Prostate gland (tissue), 2 donors: ENCODE data around the gene REN.

Source experiments
- POLR2A ChIP-seq: fragments of 450-650 bp; IDR thresholded peaks from one replicate; pipeline ENCODE4 v1.6.1; 2016; ENCODE audit warnings: antibody characterized with exemption, mild to moderate bottlenecking
- POLR2AphosphoS5 ChIP-seq: sonication (generic); formaldehyde crosslinking; IDR thresholded peaks from one replicate; pipeline ENCODE4 v1.6.1; 2017; ENCODE audit warnings: antibody characterized with exemption
- TF ChIP-seq, protein P1 (sequence below), 4 experiments: fragments of 200-600 bp in 2 of 4; fragments of 450-650 bp in 2 of 4; sonication (generic) in 2 of 4; IDR thresholded peaks; 1 replicate in 3 of 4; 2 replicates in 1 of 4; pipeline ENCODE4 v1.5.1; 2016 to 2019; ENCODE audit warnings: antibody characterized with exemption in 4 of 4, mild to moderate bottlenecking in 2 of 4, moderate library complexity in 2 of 4

DNA sequence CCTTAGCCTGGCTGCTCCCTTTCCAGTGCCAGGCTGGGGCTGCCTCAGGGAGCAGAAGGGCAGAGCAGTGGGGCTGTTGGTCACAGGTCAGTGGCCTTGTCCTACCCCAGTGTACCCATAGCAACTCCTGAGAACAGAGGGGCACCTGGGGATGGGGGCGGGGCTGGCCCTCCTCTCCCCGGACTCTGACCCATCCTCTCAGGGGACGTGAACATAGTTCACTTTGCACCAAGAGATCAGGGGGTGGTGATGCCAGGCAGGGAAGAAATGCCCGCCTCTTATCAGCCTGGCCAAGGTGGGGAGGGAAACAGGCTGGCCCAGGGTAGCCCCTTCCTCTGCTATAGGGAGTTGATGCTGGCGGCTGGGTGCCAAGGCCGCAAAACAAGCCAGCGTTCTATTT, 19.2 kb downstream of the REN start:
- TF ChIP-seq POLR2A (no peak), POLR2AphosphoS5 (no peak)
- TF ChIP-seq, protein P1, sequence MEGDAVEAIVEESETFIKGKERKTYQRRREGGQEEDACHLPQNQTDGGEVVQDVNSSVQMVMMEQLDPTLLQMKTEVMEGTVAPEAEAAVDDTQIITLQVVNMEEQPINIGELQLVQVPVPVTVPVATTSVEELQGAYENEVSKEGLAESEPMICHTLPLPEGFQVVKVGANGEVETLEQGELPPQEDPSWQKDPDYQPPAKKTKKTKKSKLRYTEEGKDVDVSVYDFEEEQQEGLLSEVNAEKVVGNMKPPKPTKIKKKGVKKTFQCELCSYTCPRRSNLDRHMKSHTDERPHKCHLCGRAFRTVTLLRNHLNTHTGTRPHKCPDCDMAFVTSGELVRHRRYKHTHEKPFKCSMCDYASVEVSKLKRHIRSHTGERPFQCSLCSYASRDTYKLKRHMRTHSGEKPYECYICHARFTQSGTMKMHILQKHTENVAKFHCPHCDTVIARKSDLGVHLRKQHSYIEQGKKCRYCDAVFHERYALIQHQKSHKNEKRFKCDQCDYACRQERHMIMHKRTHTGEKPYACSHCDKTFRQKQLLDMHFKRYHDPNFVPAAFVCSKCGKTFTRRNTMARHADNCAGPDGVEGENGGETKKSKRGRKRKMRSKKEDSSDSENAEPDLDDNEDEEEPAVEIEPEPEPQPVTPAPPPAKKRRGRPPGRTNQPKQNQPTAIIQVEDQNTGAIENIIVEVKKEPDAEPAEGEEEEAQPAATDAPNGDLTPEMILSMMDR (IDR thresholded peaks at IDR 0.05): no peak
